GM03348 (cell line): ENCODE measurements around the gene CFL2.

Experiments used
- DNase-seq: peaks from one replicate; pipeline ENCODE4 v3.0.0; 2012; ENCODE audit warnings: low spot score

The CFL2 gene

GRCh38 chr14:34676516-34677211 lies 37.7 kb downstream of the CFL2 start:
- DNase-seq: no peak

DNA sequence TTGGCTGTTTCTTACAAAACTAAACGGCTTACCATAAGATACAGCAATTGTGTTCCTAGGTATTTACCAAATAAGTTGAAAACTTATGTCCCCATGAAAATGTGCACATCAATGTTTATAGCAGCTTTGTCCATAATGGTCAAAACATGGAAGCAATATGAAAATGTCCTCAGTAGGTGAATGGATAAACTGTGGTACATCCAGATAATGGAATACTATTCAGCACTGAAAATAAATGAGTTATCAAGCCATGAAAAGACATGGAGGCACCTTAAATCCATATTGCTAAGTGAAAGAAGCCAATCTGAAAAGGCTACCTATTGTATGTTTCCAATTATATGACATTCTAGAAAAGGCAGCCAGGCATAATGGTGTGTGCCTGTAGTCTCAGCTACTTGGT lies 40.7 kb downstream of the CFL2 start:
- no peak for DNase-seq

DNA sequence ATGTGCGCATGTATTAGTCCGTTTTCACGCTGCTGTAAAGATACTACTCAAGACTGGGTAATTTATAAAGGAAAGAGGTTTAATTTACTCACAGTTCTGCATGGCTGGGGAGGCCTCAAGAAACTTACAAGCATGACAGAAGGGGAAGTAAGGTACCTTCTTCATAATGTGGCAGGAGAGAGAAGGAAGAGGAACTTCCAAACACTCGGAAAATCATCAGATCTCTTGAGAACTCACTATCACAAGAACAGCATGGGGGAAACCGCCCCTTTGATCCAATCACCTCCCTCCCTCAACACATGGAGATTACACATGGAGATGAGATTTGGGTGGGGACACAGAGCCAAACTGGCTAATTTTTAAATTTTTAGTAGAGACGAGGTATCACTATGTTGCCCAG lies 42.7 kb downstream of the CFL2 start:
- DNase-seq: no peak

DNA sequence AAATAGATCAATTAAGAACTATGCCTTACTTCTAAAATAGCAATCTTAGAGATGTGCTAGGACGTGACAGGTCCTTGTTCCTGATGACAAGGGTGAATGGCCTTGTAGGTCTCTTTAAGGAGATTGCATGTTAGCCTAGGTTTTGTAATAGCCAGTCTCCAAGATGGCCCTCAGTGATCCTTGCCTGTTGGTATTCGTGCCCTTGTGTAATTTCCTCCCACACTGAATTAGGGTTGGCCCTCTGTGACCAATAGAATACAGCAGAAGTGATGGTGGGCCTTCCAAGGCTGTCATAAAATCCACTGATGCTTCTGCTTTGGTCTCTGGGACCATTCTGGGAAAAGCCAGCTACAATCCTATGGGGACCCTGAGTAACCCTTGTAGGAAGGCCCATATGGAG lies 46.3 kb downstream of the CFL2 start:
- DNase-seq: no peak

- no peak for DNase-seq
Measured at GRCh38 chr14:34667007-34667406, 47.4 kb downstream of the CFL2 start.

DNA sequence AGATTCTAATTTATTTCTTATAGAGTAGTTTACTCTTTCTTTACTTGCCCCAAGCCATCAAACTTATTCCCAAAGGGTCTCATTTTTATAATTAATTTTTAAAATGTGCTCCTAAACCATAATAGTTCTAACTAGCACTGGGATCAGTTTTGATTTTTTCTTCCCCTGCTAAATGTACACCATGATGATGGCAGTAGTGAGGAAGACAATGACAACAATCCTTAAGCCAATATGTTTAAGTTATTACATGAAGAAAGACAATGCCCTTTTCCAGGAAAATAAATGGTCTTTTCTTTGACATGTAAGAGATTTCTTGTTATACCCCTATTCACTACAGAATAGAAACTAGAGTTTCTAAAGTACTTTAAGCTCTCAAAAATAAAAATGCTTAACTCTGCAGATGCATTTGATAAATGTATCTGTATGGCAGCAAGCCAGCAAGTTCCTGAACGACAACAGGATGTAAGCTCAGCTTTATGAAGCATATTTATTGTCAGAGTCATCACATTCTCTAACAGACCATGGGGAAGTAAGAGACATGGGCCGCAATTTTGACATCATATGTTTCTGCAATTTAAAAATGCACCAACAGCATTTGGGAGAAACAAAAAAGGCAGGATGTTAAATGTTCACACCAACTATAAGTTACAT lies 48.5 kb downstream of the CFL2 start:
- peak; percentile 67 for DNase-seq

DNA sequence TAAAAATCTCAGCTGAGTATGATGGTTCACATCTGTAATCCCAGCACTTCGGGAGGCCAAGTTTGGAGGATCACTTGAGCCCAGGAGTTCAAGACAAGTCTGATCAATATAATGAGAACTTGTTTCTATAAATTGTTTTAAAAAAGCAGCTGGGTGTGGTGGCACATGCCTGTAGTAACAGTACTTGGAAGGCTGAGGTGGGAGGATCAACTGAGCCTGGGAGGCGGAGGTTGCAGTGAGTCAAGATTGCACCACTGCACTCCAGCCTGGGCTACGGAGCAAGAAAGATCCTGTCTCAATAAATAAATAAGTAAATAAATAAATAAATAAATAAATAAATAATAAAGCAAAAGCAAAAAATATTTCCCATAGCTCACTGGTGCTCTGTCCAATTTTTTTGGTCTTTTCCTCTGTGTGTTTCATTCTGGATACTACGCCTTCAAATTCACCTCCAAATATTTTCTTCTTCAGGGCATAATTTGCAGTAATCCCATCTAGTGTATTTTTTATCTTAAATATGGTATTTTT lies 51.8 kb downstream of the CFL2 start:
- no peak for DNase-seq

DNA sequence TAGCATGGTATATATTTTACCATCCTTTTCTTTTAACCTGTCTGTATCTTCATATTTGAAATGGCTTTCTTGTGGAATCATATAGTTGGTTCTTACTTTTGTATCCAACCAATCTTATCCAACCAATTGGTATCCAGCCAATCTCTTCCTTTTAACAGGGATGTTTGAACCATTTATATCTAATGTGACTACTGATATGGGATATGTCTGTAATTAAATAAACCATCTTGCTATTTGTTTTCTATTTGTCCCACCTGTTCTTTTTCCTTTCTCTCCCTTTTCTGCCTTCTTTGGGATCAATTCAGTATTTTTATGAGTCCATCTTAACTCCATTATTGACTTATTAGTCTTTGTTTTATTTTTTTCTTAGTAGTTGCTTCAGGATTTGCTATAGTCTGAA lies 53.6 kb downstream of the CFL2 start:
- no peak for DNase-seq
